ENCODE data around the gene NF1.

GRCh38 chr17:31096106-31096436 is 1.3 kb downstream of the NF1 start:
- TF ChIP-seq CTCF (IDR thresholded peaks at IDR 0.05; ENCODE audit: low read depth, low read length), result no peak
- TF ChIP-seq EZH2phosphoT487 (IDR thresholded peaks at IDR 0.05; ENCODE audit: low read depth), result no peak

Data from OCI-LY3 (cell line).